A549 (cell line): ENCODE results near the gene PMP22.

ENCODE experiments used
- CEBPB ChIP-seq, 2 experiments: fragments of >200 bp in 1 of 2; sonication (Bioruptor Twin) in 1 of 2; formaldehyde crosslinking in 1 of 2; IDR thresholded peaks; 2 replicates each; pipeline ENCODE4 v1.6.1; 2012 to 2016
- CTCF ChIP-seq: fragments of >200 bp; sonication (Bioruptor Twin); formaldehyde crosslinking; IDR thresholded peaks from 3 replicates; pipeline ENCODE4 v1.5.1; 2016
- ELK1 ChIP-seq: fragments of 150-350 bp; IDR thresholded peaks from 2 replicates; pipeline ENCODE4 v1.6.1; 2014; ENCODE audit warnings: low read depth, mild to moderate bottlenecking, low read length
- FOSB ChIP-seq: fragments of 250-450 bp; sonication (Bioruptor Pico); IDR thresholded peaks from 2 replicates; pipeline ENCODE4 v1.5.0; 2020; ENCODE audit warnings: mild to moderate bottlenecking, moderate library complexity
- HDAC2 ChIP-seq: fragments of 200-600 bp; sonication (generic); IDR thresholded peaks from 2 replicates; pipeline ENCODE4 v1.6.1; 2016
- JUN ChIP-seq, 2 experiments: fragments of >200 bp; sonication (Bioruptor Twin); formaldehyde crosslinking; IDR thresholded peaks; 2 replicates in 1 of 2; 3 replicates in 1 of 2; pipeline ENCODE4 v1.6.1; 2016 to 2017
- MAX ChIP-seq: IDR thresholded peaks from 2 replicates; pipeline ENCODE4 v1.6.1; 2012
- MAZ ChIP-seq: fragments of 150-350 bp; IDR thresholded peaks from 2 replicates; pipeline ENCODE4 v1.6.1; 2014; ENCODE audit warnings: antibody characterized with exemption, low read depth, low read length, borderline replicate concordance
- NR3C1 ChIP-seq: fragments of >200 bp; sonication (Bioruptor Twin); formaldehyde crosslinking; IDR thresholded peaks from 3 replicates; pipeline ENCODE4 v1.6.1; 2017
- PHF8 ChIP-seq: fragments of 200-600 bp; sonication (generic); IDR thresholded peaks from 2 replicates; pipeline ENCODE4 v1.6.1; 2016; ENCODE audit warnings: low read depth, mild to moderate bottlenecking, antibody characterized with exemption, moderate library complexity, borderline replicate concordance
- POLR2A ChIP-seq: IDR thresholded peaks from 2 replicates; pipeline ENCODE4 v1.6.1; 2012; ENCODE audit warnings: mild to moderate bottlenecking, low read length
- RAD21 ChIP-seq, 2 experiments: fragments of >200 bp in 1 of 2; sonication (Bioruptor Twin) in 1 of 2; formaldehyde crosslinking in 1 of 2; IDR thresholded peaks in 1 of 2; conservative IDR thresholded peaks in 1 of 2; 2 replicates in 1 of 2; 3 replicates in 1 of 2; pipeline ENCODE4 v1.6.1; 2012 to 2018; ENCODE audit warnings: inconsistent platforms in 1 of 2
- USF2 ChIP-seq: fragments of 450-650 bp; IDR thresholded peaks from 2 replicates; pipeline ENCODE4 v1.6.1; 2014; ENCODE audit warnings: antibody characterized with exemption
- ZNF302 ChIP-seq: fragments of 250-450 bp; sonication (Bioruptor Pico); IDR thresholded peaks from 2 replicates; pipeline ENCODE4 v1.9.0; 2021; ENCODE audit warnings: inconsistent platforms, mild to moderate bottlenecking, moderate library complexity

- no peak for TF ChIP-seq CEBPB (IDR thresholded peaks at IDR 0.05)
- peak; percentile 97 for TF ChIP-seq CTCF
- no peak for TF ChIP-seq USF2
- TF ChIP-seq MAX = peak; percentile 87
- no peak for TF ChIP-seq MAZ
- no peak for TF ChIP-seq ZNF302 (CRISPR knock-in tag)
- TF ChIP-seq ELK1 = no peak
- no peak for TF ChIP-seq HDAC2
- TF ChIP-seq POLR2A = no peak
- TF ChIP-seq PHF8 = no peak
- TF ChIP-seq NR3C1 = no peak
- TF ChIP-seq JUN (IDR thresholded peaks at IDR 0.05) = no peak
- TF ChIP-seq FOSB (CRISPR knock-in tag) = no peak
- peak; percentile 78 to 81 for TF ChIP-seq RAD21 (conservative IDR thresholded peaks at IDR 0.05 in 1 of 2, IDR thresholded peaks at IDR 0.05 in 1 of 2)
Measured at GRCh38 chr17:15257258-15257788, 7.8 kb downstream of the PMP22 start.
